ENCODE measurements around the gene NRG3.

DNA sequence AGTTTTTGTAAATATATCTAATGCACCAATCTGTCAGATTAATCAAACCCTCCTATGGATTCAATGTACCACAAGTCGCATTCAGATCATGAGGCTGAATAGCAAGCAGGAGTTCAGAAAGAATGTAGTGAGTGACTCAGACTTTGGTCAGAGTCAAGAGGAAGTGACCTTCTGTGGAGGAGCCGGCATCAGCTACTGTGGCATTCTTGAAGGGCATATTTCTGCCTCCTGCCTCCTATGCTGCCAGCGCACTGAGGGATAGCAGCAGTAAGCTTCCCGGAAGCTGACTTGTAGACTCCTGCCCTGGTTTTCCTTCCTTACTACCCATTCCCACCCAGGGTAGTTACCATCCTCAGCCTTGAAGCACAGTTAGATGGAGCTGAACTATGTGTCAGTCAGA lies 867.5 kb downstream of the NRG3 start:
- no peak for TF ChIP-seq CTCF (IDR thresholded peaks at IDR 0.05; ENCODE audit: low read depth, low read length, poor library complexity, severe bottlenecking)
- TF ChIP-seq EZH2phosphoT487 (IDR thresholded peaks at IDR 0.05; ENCODE audit: borderline replicate concordance, low read length) = no peak

Measured in DOHH2 (cell line).